Inferior parietal cortex (tissue), 1 donor: ENCODE measurements around the gene SMARCD1.
A peak's percentile ranks its signal among the peaks of the same experiment; 100 is the strongest.

Experiments
- DNase-seq: peaks from one replicate; pipeline ENCODE4 v3.0.0-alpha.2; 2016; ENCODE audit errors: extremely low spot score

The SMARCD1 gene

GRCh38 chr12:50057000-50057841, 27.9 kb upstream of the SMARCD1 start, which contains the start of gene ASIC1:
Gene ASIC1 (plus strand): TSS chr12:50057596. CDS start chr12:50058767, 1,171 bp downstream.
- DNase-seq, result peak; percentile 58

GRCh38 chr12:50057896-50058670, 27.1 kb upstream of the SMARCD1 start:
- DNase-seq, result no peak

GRCh38 chr12:50058743-50059312, 26.3 kb upstream of the SMARCD1 start:
- no peak for DNase-seq

- no peak for DNase-seq
These were observed 25.6 kb upstream of the SMARCD1 start for GRCh38 chr12:50059440-50060119.

- DNase-seq, result no peak
These were observed 25.0 kb upstream of the SMARCD1 start for GRCh38 chr12:50060120-50060468.

- DNase-seq, result no peak
These were observed 24.0 kb upstream of the SMARCD1 start for GRCh38 chr12:50061171-50061570.

- no peak for DNase-seq
These were observed 23.0 kb upstream of the SMARCD1 start for GRCh38 chr12:50061946-50062686.

- DNase-seq, result no peak
These were observed 22.2 kb upstream of the SMARCD1 start for GRCh38 chr12:50062728-50063460.

GRCh38 chr12:50065726-50066310, 19.3 kb upstream of the SMARCD1 start:
- DNase-seq, result no peak

- DNase-seq, result no peak
These were observed 18.7 kb upstream of the SMARCD1 start for GRCh38 chr12:50066402-50066801.

GRCh38 chr12:50069069-50069468, 16.1 kb upstream of the SMARCD1 start:
- DNase-seq, result no peak

GRCh38 chr12:50069539-50069938, 15.6 kb upstream of the SMARCD1 start:
- DNase-seq, result no peak

- DNase-seq, result peak; percentile 88
These were observed 14.7 kb upstream of the SMARCD1 start for GRCh38 chr12:50070314-50071060.

- DNase-seq, result no peak
These were observed 12.8 kb upstream of the SMARCD1 start for GRCh38 chr12:50072198-50072907.

- no peak for DNase-seq
These were observed 11.9 kb upstream of the SMARCD1 start for GRCh38 chr12:50073206-50073605.

- no peak for DNase-seq
These were observed 11.4 kb upstream of the SMARCD1 start for GRCh38 chr12:50073712-50074111.

- DNase-seq, result peak; percentile 84
These were observed 10.0 kb upstream of the SMARCD1 start for GRCh38 chr12:50074936-50075807.

- no peak for DNase-seq
These were observed 9.4 kb upstream of the SMARCD1 start for GRCh38 chr12:50075808-50076170.
